GM18868 (cell line): ENCODE results near the gene AMN.

Experiments
- ATAC-seq: cut with Tn5 transposase; IDR thresholded peaks from one replicate; pipeline ENCODE4 v1.9.1; 2021; ENCODE audit warnings: mild to moderate bottlenecking, moderate library complexity; ENCODE audit not compliant: unreplicated experiment

AMN gene

GRCh38 chr14:102927346-102927877 lies 4.9 kb downstream of the AMN start:
- no peak for ATAC-seq

GRCh38 chr14:102927878-102928411 lies 5.5 kb downstream of the AMN start:
- ATAC-seq: peak; percentile 15

GRCh38 chr14:102928412-102929240 lies 6.2 kb downstream of the AMN start:
- ATAC-seq: peak; percentile 63

- no peak for ATAC-seq
Observed at GRCh38 chr14:102929241-102930137, 7.0 kb downstream of the AMN start.

GRCh38 chr14:102930138-102930752 lies 7.8 kb downstream of the AMN start:
- no peak for ATAC-seq

- ATAC-seq: no peak
Observed at GRCh38 chr14:102930753-102931579, 8.5 kb downstream of the AMN start.

GRCh38 chr14:102931580-102932285 lies 9.3 kb downstream of the AMN start:
- ATAC-seq: no peak

GRCh38 chr14:102932484-102933248 lies 10.2 kb downstream of the AMN start:
- no peak for ATAC-seq

- no peak for ATAC-seq
Observed at GRCh38 chr14:102933618-102934231, 11.3 kb downstream of the AMN start.

- ATAC-seq: no peak
Observed at GRCh38 chr14:102935756-102936155, 13.3 kb downstream of the AMN start.

GRCh38 chr14:102937331-102938175 lies 15.1 kb downstream of the AMN start:
- no peak for ATAC-seq

- no peak for ATAC-seq
Observed at GRCh38 chr14:102938191-102938590, 15.7 kb downstream of the AMN start.

- no peak for ATAC-seq
Observed at GRCh38 chr14:102939329-102939728, 16.9 kb downstream of the AMN start.

- ATAC-seq: no peak
Observed at GRCh38 chr14:102939820-102940561, 17.5 kb downstream of the AMN start.

GRCh38 chr14:102940729-102941362 lies 18.4 kb downstream of the AMN start:
- ATAC-seq: no peak

GRCh38 chr14:102941419-102942011 lies 19.1 kb downstream of the AMN start:
- ATAC-seq: no peak
